Keratinocyte (primary cell): Measurements from ENCODE around the gene KCNN4. TPM values are rescaled to one million over a fixed set of nuclear protein-coding genes. Genes with fewer than 3 reads are reported as not detected.

Source experiments
- DNase-seq: peaks from one replicate; pipeline ENCODE4 v3.0.0-alpha.2; 2011; ENCODE audit warnings: low read depth, missing footprints, low spot score
- FAIRE-seq: peaks from 2 replicates; lab custom pipeline; 2011; peaks lifted over from hg19 to GRCh38; lab: Jason Lieb, UNC
- H2AFZ ChIP-seq: 2 replicates; pipeline ENCODE4 v1.6.0; 2012; ENCODE audit warnings: low read length, control low read depth, inconsistent platforms; ENCODE audit not compliant: control insufficient read depth
- H3K27ac ChIP-seq: 2 replicates; pipeline ENCODE4 v1.5.1; 2011; ENCODE audit warnings: low read length; ENCODE audit not compliant: control insufficient read depth, insufficient read depth
- H3K27me3 ChIP-seq: 3 replicates; pipeline ENCODE4 v1.6.0; 2011; ENCODE audit warnings: low read length; ENCODE audit not compliant: control insufficient read depth, insufficient read depth; ENCODE audit errors: extremely low read depth
- H3K36me3 ChIP-seq, 2 experiments: 2 replicates in 1 of 2; 3 replicates in 1 of 2; pipeline ENCODE4 v1.5.1; 2011; ENCODE audit warnings: low read length in 2 of 2, mild to moderate bottlenecking in 1 of 2; ENCODE audit not compliant: control insufficient read depth in 2 of 2, insufficient read depth in 2 of 2; ENCODE audit errors: extremely low read depth in 1 of 2
- H3K4me1 ChIP-seq: 3 replicates; pipeline ENCODE4 v1.5.1; 2011; ENCODE audit warnings: low read length; ENCODE audit not compliant: control insufficient read depth, insufficient read depth; ENCODE audit errors: extremely low read depth
- H3K4me2 ChIP-seq: 3 replicates; pipeline ENCODE4 v1.6.0; 2011; ENCODE audit warnings: low read depth, low read length; ENCODE audit not compliant: control insufficient read depth, insufficient read depth; ENCODE audit errors: extremely low read depth
- H3K4me3 ChIP-seq, 3 experiments: fragments of 200-600 bp in 1 of 3; sonication (generic) in 1 of 3; 2 replicates in 2 of 3; 3 replicates in 1 of 3; pipeline ENCODE4 v1.5.1; 2011 to 2016; ENCODE audit warnings: low read length in 3 of 3, mild to moderate bottlenecking in 3 of 3, control low read depth in 2 of 3, inconsistent platforms in 1 of 3, low read depth in 1 of 3, mixed read lengths in 1 of 3, mixed run types in 1 of 3, moderate library complexity in 1 of 3; ENCODE audit not compliant: control insufficient read depth in 2 of 3, insufficient read depth in 2 of 3; ENCODE audit errors: extremely low read depth in 1 of 3
- H3K79me2 ChIP-seq: 2 replicates; pipeline ENCODE4 v1.6.0; 2012; ENCODE audit warnings: low read length; ENCODE audit not compliant: control insufficient read depth, insufficient read depth
- H3K9ac ChIP-seq: 3 replicates; pipeline ENCODE4 v1.6.0; 2011; ENCODE audit warnings: low read length; ENCODE audit not compliant: control insufficient read depth, insufficient read depth; ENCODE audit errors: extremely low read depth
- H3K9me1 ChIP-seq: 3 replicates; pipeline ENCODE4 v1.6.0; 2011; ENCODE audit warnings: low read length; ENCODE audit not compliant: control insufficient read depth, insufficient read depth; ENCODE audit errors: extremely low read depth
- H3K9me3 ChIP-seq: 2 replicates; pipeline ENCODE4 v1.5.1; 2012; ENCODE audit warnings: low read depth, low read length; ENCODE audit not compliant: control insufficient read depth
- H4K20me1 ChIP-seq: 3 replicates; pipeline ENCODE4 v1.6.0; 2011; ENCODE audit warnings: low read length; ENCODE audit not compliant: control insufficient read depth, insufficient read depth; ENCODE audit errors: extremely low read depth
- EZH2 ChIP-seq: IDR thresholded peaks from one replicate; pipeline ENCODE4 v1.6.1; 2012; ENCODE audit warnings: inconsistent platforms, mild to moderate bottlenecking, low read length, moderate library complexity
- dilution Hi-C: fragments of 300-500 bp; cut with MboI; formaldehyde crosslinking; loops from one replicate; pipeline ENCODE4 v1.7.0; 2020; ENCODE audit warnings: low sequenced_read_pairs; ENCODE audit not compliant: extremely low pct_ligation_motif_present
- polyA plus RNA-seq, 5 experiments: library from polyadenylated mRNA; depleted of rRNA in 3 of 5; stranded (reverse) in 3 of 5; stranded (forward) in 1 of 5; unstranded in 1 of 5; fragments of >200 nt; gene quantifications; 1 replicate in 1 of 5; 2 replicates in 3 of 5; 3 replicates in 1 of 5; pipeline versions ENCODE4 v1.2.1 to v1.2.3, GENCODE V29; 2011 to 2012; ENCODE audit warnings: missing spikeins in 2 of 5, low read depth in 1 of 5, low replicate concordance in 1 of 5
- TF ChIP-seq, protein P1 (sequence below), 3 experiments: IDR thresholded peaks in 1 of 3; conservative IDR thresholded peaks in 1 of 3; optimal IDR thresholded peaks in 1 of 3; 2 replicates in 2 of 3; 3 replicates in 1 of 3; pipeline versions ENCODE3 to v1.5.1; 2011; ENCODE audit warnings: low read length in 3 of 3, mild to moderate bottlenecking in 3 of 3, moderate library complexity in 2 of 3, control low read depth in 1 of 3, inconsistent platforms in 1 of 3; ENCODE audit not compliant: insufficient read depth in 2 of 3; ENCODE audit errors: extremely low read depth in 1 of 3

The KCNN4 gene
- polyA plus RNA-seq, 1 donor (not counting 4 experiments of a cell fraction or from before 2014, with no cell fraction given), result 9.8 TPM

DNA sequence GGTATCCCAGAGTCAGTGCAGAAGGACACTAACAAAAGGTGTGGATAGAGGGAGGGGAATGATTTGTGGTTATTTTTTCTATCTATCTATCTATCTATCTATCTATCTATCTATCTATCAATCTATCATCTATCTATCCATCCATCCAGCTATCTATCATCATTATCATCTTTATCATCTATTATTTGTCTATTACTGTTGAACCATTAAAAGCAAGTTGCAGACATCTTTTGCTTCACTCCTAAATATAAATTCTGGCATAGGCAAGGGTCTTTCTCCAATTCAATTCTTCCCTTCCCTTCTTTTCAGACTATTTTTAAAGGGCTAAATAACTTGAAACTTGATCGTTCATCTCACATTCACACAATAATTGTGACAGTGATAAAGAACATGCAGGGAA, 31.5 kb upstream of the KCNN4 start:
- H3K9me3 ChIP-seq, result no peaks in the 10 kb centered on the region
- H3K9ac ChIP-seq, result no peak overlapping the region
- no peak overlapping the region for H3K4me3 ChIP-seq
- no peaks in the 10 kb centered on the region for H3K4me1 ChIP-seq
- H3K27me3 ChIP-seq, result no peaks in the 10 kb centered on the region
- H3K36me3 ChIP-seq, result no peaks in the 10 kb centered on the region
- H2AFZ ChIP-seq, result no peak overlapping the region
- FAIRE-seq (no peak), DNase-seq (no peak)
- no peaks in the 10 kb centered on the region for H4K20me1 ChIP-seq
- no peak overlapping the region for H3K27ac ChIP-seq
- no peaks in the 10 kb centered on the region for H3K79me2 ChIP-seq
- no peaks in the 10 kb centered on the region for H3K9me1 ChIP-seq
- TF ChIP-seq, protein P1, sequence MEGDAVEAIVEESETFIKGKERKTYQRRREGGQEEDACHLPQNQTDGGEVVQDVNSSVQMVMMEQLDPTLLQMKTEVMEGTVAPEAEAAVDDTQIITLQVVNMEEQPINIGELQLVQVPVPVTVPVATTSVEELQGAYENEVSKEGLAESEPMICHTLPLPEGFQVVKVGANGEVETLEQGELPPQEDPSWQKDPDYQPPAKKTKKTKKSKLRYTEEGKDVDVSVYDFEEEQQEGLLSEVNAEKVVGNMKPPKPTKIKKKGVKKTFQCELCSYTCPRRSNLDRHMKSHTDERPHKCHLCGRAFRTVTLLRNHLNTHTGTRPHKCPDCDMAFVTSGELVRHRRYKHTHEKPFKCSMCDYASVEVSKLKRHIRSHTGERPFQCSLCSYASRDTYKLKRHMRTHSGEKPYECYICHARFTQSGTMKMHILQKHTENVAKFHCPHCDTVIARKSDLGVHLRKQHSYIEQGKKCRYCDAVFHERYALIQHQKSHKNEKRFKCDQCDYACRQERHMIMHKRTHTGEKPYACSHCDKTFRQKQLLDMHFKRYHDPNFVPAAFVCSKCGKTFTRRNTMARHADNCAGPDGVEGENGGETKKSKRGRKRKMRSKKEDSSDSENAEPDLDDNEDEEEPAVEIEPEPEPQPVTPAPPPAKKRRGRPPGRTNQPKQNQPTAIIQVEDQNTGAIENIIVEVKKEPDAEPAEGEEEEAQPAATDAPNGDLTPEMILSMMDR (optimal IDR thresholded peaks at IDR 0.05 in 1 of 3, IDR thresholded peaks at IDR 0.05 in 1 of 3, conservative IDR thresholded peaks at IDR 0.05 in 1 of 3; ENCODE audit: extremely low read depth in 1 of 3, insufficient read depth in 2 of 3, low read length in 3 of 3), result no peak
- TF ChIP-seq EZH2, result no peak
- H3K4me2 ChIP-seq, result no peak overlapping the region
- dilution Hi-C loops, result no loop called here

DNA sequence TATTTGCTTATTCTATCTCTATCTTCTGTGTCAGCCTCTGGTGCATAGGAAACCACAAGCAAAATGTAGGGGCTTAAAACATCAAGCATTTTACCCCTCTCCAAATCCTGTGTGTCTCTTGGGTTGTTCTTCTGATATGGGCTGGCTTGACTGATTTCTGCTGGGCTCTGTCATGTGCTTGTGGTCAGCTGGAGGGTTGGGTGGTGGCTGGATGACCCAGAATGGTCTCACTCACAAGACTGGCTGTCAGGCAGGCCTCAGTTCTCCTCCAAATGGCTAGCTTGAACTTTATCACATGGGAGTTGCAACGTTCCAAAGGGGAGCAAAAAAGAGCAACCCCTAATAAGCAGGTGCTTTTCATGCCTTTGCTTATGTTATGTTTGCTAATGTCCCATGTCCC, 31.1 kb upstream of the KCNN4 start:
- Histone ChIP-seq H3K9ac (no peak overlapping the region), H3K27me3 (no peaks in the 10 kb centered on the region), H3K36me3 (no peaks in the 10 kb centered on the region), H3K9me3 (no peaks in the 10 kb centered on the region), H3K27ac (no peak overlapping the region), H2AFZ (no peak overlapping the region), H3K79me2 (no peaks in the 10 kb centered on the region), H3K9me1 (no peaks in the 10 kb centered on the region), H3K4me1 (peaks cover 3% of the 10 kb centered on the region), H3K4me3 (no peak overlapping the region), H4K20me1 (no peaks in the 10 kb centered on the region), H3K4me2 (no peak overlapping the region)
- dilution Hi-C loops, result no loop called here
- FAIRE-seq (no peak), DNase-seq (no peak)
- TF ChIP-seq EZH2, result no peak
- TF ChIP-seq, protein P1 (optimal IDR thresholded peaks at IDR 0.05 in 1 of 3, IDR thresholded peaks at IDR 0.05 in 1 of 3, conservative IDR thresholded peaks at IDR 0.05 in 1 of 3; ENCODE audit: extremely low read depth in 1 of 3, insufficient read depth in 2 of 3, low read length in 3 of 3), result no peak
